GOT3 (cell line): ENCODE data around the gene RETREG2.

Experiments used
- DNase-seq: peaks from one replicate; lab custom pipeline; 2025; ENCODE audit warnings: mixed read lengths; lab: John Stamatoyannopoulos, UW

RETREG2 gene

GRCh38 chr2:219169930-219170654, 8.0 kb upstream of the RETREG2 start, which contains the start of gene SLC23A3:
TSS of gene SLC23A3 (minus strand) at chr2:219170029. CDS start at chr2:219169984, 45 bp downstream.
- no peak for DNase-seq

GRCh38 chr2:219171231-219171651, 6.8 kb upstream of the RETREG2 start:
- DNase-seq = no peak

GRCh38 chr2:219172231-219173154, 5.6 kb upstream of the RETREG2 start:
- DNase-seq = no peak

- no peak for DNase-seq
Measured at GRCh38 chr2:219173176-219173575, 4.9 kb upstream of the RETREG2 start.

GRCh38 chr2:219174146-219174545, 3.9 kb upstream of the RETREG2 start:
- no peak for DNase-seq

- no peak for DNase-seq
Measured at GRCh38 chr2:219174801-219175200, 3.3 kb upstream of the RETREG2 start.

GRCh38 chr2:219175486-219175885, 2.6 kb upstream of the RETREG2 start:
- DNase-seq = no peak

- no peak for DNase-seq
Measured at GRCh38 chr2:219175928-219176817, 1.9 kb upstream of the RETREG2 start.

- DNase-seq = peak; percentile 32
Measured at GRCh38 chr2:219176818-219177551, 1.1 kb upstream of the RETREG2 start, which contains the start of gene CNPPD1. TSS of gene CNPPD1 (minus strand) at chr2:219176925. CDS start at chr2:219176828, 97 bp downstream.

GRCh38 chr2:219178377-219179175, 501 bp downstream of the RETREG2 start:
- no peak for DNase-seq

GRCh38 chr2:219179601-219180465, 1.8 kb downstream of the RETREG2 start:
- no peak for DNase-seq

GRCh38 chr2:219180961-219181360, 2.9 kb downstream of the RETREG2 start:
- no peak for DNase-seq

GRCh38 chr2:219181531-219181930, 3.5 kb downstream of the RETREG2 start:
- no peak for DNase-seq

- DNase-seq = no peak
Measured at GRCh38 chr2:219182331-219183150, 4.5 kb downstream of the RETREG2 start.

- no peak for DNase-seq
Measured at GRCh38 chr2:219183151-219183772, 5.2 kb downstream of the RETREG2 start.

- no peak for DNase-seq
Measured at GRCh38 chr2:219184121-219184520, 6.0 kb downstream of the RETREG2 start.

- no peak for DNase-seq
Measured at GRCh38 chr2:219186754-219187456, 8.8 kb downstream of the RETREG2 start.
